Stimulated activated CD4-positive, alpha-beta T cell treated with anti-CD3 and anti-CD28 coated beads, Interleukin-15, amount 100 ng/mL, for 24 hours (primary cell): ENCODE results near the gene HOXA10.

ENCODE experiments used
- DNase-seq: peaks from one replicate; pipeline ENCODE4 v3.0.0-alpha.2; 2020

HOXA10 gene

GRCh38 chr7:27128034-27128433, 46.1 kb downstream of the HOXA10 start:
- DNase-seq = no peak

- DNase-seq = no peak
Observed at GRCh38 chr7:27126596-27127327, 47.4 kb downstream of the HOXA10 start.

GRCh38 chr7:27125986-27126394, 48.1 kb downstream of the HOXA10 start:
- no peak for DNase-seq

GRCh38 chr7:27124902-27125689, 49.0 kb downstream of the HOXA10 start:
- DNase-seq = no peak

GRCh38 chr7:27124096-27124901, 49.8 kb downstream of the HOXA10 start:
- DNase-seq = no peak

- DNase-seq = no peak
Observed at GRCh38 chr7:27123477-27124053, 50.6 kb downstream of the HOXA10 start.

- DNase-seq = no peak
Observed at GRCh38 chr7:27123007-27123476, 51.1 kb downstream of the HOXA10 start.

- no peak for DNase-seq
Observed at GRCh38 chr7:27122077-27122910, 51.8 kb downstream of the HOXA10 start.

- DNase-seq = no peak
Observed at GRCh38 chr7:27121684-27122076, 52.4 kb downstream of the HOXA10 start.
